T-helper 1 cell treated with Interleukin-12 subunit alpha and Interleukin-12 subunit beta and Interleukin-4 antibody, amounts not matched to agents 30 μg/mL and 1 μg/mL, for 36 hours (primary cell): ENCODE results near the gene LRCH3.

ENCODE experiments used
- H3K27ac Mint-ChIP-seq: one replicate; pipeline ENCODE4 v1.8.0; 2021; ENCODE audit warnings: mild to moderate bottlenecking, mixed read lengths
- H3K27me3 Mint-ChIP-seq: one replicate; pipeline ENCODE4 v1.8.0; 2021; ENCODE audit warnings: low read depth, mixed read lengths
- H3K36me3 Mint-ChIP-seq: one replicate; pipeline ENCODE4 v1.8.0; 2021; ENCODE audit warnings: low read depth, mixed read lengths
- H3K4me1 Mint-ChIP-seq: one replicate; pipeline ENCODE4 v1.8.0; 2021; ENCODE audit warnings: low read depth, mixed read lengths
- H3K4me3 Mint-ChIP-seq: one replicate; pipeline ENCODE4 v1.8.0; 2021; ENCODE audit warnings: mild to moderate bottlenecking, moderate library complexity, mixed read lengths
- H3K9me3 Mint-ChIP-seq: one replicate; pipeline ENCODE4 v1.8.0; 2021; ENCODE audit warnings: mixed read lengths

LRCH3 gene

DNA sequence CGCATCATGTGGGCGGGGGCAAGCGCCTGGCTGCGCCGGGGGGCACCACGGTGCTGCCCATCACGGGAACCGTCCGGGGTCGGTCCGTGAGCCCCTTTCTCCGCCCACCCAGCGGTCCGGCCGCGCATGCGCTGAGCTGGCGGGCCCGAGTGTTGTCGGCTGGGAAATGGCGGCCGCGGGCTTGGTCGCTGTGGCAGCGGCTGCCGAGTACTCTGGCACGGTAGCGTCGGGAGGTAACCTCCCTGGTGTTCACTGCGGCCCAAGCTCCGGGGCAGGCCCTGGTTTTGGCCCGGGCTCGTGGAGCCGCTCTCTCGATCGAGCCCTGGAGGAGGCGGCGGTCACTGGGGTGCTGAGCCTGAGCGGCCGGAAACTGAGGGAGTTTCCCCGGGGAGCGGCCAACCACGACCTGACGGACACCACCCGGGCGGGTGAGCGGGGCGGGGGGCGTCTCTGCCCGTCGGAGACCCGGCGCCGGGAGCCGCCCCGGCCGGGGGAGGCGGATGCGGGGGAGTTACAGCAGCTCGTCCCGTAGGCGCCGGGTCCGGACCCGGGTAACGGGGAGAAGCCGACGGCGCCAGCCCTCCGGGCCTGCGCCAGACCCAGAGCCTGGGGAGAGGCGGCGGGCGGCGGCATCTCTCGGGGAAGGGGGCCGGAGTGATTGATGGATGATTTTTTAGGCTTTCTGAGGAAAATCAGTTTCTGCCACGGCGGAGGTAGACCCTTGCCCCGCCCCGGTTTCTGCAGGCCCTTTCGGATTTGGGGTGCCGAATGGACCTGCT, at the start of gene LRCH3:
Gene LRCH3, plus strand, starts transcription at position 142 of the 779 bp plus-strand sequence. Its CDS starts 25 bp downstream, at position 167.
- H3K27ac Mint-ChIP-seq = peak within 1 kb of the TSS; percentile 99
- H3K4me1 Mint-ChIP-seq = peaks cover 30% of the 10 kb centered on the region
- peak within 1 kb of the TSS; percentile 97 for H3K4me3 Mint-ChIP-seq
- H3K9me3 Mint-ChIP-seq = no peaks in the 10 kb centered on the region
- H3K36me3 Mint-ChIP-seq = peaks cover 5% of the 10 kb centered on the region
- no peaks in the 10 kb centered on the region for H3K27me3 Mint-ChIP-seq

DNA sequence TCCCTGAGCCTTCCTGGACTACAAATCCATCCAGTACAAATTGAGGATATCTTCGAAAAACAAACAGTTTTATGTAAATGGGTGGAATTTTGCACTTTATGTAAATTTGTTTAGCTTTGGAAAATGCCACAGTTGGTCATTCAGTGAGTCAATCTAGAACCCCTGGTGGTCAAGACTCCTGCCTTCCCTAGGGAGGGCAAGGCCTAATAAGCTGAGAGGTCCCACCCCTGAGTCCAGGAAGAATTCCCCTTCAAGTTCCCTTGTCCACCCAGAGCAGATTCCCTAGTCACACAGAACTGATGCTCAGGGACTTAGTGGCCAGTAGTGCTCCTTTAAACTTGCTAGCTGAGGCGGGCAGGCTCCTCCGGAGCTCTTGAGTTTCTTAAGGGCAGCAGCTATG, 48.3 kb upstream of the LRCH3 start:
- H3K4me3 Mint-ChIP-seq = no peak overlapping the region
- H3K4me1 Mint-ChIP-seq = peaks cover 5% of the 10 kb centered on the region
- H3K27ac Mint-ChIP-seq = no peak overlapping the region
- H3K36me3 Mint-ChIP-seq = no peaks in the 10 kb centered on the region
- peaks cover 7% of the 10 kb centered on the region for H3K27me3 Mint-ChIP-seq
- H3K9me3 Mint-ChIP-seq = no peaks in the 10 kb centered on the region

DNA sequence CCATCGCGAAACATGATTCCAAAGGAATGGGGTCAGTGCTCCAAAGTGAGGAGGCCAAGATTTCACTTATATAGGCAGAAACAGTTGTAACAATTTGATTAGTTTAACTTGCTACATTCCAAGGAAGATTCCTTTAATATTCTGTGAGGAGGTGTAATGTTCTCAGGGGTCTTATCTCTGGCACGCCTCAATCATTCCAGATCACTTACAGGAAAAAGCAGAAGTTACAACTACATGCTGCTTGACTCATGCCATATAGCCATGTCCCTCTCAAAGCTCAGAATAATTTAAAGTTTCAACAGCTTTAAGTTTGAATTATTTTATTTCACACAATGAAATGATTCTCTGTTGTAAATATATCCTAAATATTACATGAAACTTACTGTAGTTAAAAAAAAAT, 44.8 kb upstream of the LRCH3 start:
- Mint-ChIP-seq H3K9me3 (no peaks in the 10 kb centered on the region), H3K36me3 (no peaks in the 10 kb centered on the region), H3K27ac (no peak overlapping the region), H3K27me3 (peaks cover 7% of the 10 kb centered on the region), H3K4me1 (peaks cover 17% of the 10 kb centered on the region), H3K4me3 (no peak overlapping the region)

DNA sequence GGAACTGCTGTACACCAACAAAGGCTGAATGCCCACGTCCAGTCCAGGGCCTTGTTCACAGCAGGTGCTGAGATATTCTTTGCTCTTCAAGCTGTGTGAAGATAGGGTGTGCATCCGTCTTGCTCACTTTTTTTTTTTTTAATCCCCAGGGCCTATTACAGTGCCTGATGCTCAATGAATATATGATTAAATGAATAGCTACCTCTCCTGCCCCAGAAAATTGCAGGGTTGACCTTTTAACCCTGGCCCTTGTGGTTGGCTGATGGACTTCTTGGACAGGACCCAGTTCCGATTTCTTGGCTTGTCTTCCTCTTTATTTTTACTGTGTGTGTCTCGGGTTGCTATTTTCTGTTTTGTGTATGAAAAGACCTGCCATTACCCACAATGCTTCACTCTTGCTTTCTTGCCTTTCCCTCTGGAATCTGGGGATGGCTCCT, 44.2 kb upstream of the LRCH3 start:
- H3K4me3 Mint-ChIP-seq = no peak overlapping the region

DNA sequence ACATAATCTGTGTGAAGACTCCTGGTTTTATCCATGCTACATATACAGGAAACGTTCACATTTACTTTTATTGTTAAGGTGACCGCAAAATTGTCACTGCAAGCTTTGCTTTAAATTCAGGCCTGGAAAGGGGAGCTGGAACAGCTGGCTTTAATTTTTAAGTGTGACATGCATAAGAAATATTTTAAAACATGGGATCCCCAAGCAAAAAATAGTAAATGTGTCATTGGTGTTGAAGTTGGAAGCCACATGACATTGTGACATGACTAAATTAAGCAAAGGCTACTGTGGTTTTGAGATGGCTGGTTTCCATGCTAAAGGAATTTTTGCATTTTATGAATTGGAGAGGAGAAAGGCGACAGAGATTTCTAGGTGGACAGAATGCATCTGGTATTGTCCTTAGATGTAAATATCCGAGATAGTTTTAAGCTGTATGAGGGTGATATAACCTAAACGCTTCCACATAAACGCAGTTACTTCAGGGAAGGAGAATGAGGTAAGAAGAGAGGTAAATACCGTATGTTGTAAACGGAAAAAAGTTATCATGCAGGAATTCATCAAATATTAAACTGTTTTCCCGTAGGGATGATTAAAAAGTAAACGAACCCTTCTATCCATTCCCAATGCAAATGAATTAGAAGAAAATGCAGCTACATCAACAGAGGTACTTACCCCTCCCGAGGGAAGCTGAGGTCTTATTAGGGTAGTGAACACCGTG, 42.3 kb upstream of the LRCH3 start:
- Mint-ChIP-seq H3K4me1 (peaks cover 29% of the 10 kb centered on the region), H3K36me3 (no peaks in the 10 kb centered on the region), H3K27ac (peak overlapping the region; percentile 93), H3K27me3 (peaks cover 7% of the 10 kb centered on the region), H3K4me3 (peak overlapping the region; percentile 97), H3K9me3 (no peaks in the 10 kb centered on the region)

More for the DNA sequence above, 44.2 kb upstream of the LRCH3 start:
- H3K9me3 Mint-ChIP-seq = no peaks in the 10 kb centered on the region
- peaks cover 7% of the 10 kb centered on the region for H3K27me3 Mint-ChIP-seq
- peaks cover 17% of the 10 kb centered on the region for H3K4me1 Mint-ChIP-seq
- H3K27ac Mint-ChIP-seq = no peak overlapping the region
- no peaks in the 10 kb centered on the region for H3K36me3 Mint-ChIP-seq

DNA sequence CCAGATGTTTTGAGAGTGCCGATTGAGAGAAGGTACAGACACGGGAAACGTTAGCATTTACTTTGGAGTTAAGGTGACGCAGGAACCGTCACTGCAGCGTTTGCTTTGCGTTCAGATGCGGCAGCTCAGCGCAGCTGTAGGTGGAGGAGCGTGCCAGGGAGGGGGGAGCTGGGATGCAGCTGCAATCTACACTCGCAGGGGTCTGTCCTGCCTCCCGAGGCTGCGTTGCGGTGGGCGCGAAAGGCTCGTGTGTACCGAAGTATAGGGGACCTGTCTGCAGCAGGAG, 41.8 kb upstream of the LRCH3 start:
- H3K9me3 Mint-ChIP-seq = no peaks in the 10 kb centered on the region
- H3K27ac Mint-ChIP-seq = peak overlapping the region; percentile 93
- peak overlapping the region; percentile 97 for H3K4me3 Mint-ChIP-seq
- H3K36me3 Mint-ChIP-seq = no peaks in the 10 kb centered on the region
- H3K4me1 Mint-ChIP-seq = peaks cover 32% of the 10 kb centered on the region
- H3K27me3 Mint-ChIP-seq = peaks cover 7% of the 10 kb centered on the region

GRCh38 chr3:197749601-197750395, 41.3 kb upstream of the LRCH3 start, which contains the start of gene FYTTD1:
TSS of gene FYTTD1 (plus strand) at chr3:197749883. CDS start at chr3:197749972, 89 bp downstream.
- Mint-ChIP-seq H3K36me3 (no peaks in the 10 kb centered on the region), H3K4me1 (peaks cover 33% of the 10 kb centered on the region), H3K27me3 (peaks cover 7% of the 10 kb centered on the region), H3K9me3 (no peaks in the 10 kb centered on the region), H3K27ac (peak within 1 kb of the TSS; percentile 93), H3K4me3 (peak within 1 kb of the TSS; percentile 97)

DNA sequence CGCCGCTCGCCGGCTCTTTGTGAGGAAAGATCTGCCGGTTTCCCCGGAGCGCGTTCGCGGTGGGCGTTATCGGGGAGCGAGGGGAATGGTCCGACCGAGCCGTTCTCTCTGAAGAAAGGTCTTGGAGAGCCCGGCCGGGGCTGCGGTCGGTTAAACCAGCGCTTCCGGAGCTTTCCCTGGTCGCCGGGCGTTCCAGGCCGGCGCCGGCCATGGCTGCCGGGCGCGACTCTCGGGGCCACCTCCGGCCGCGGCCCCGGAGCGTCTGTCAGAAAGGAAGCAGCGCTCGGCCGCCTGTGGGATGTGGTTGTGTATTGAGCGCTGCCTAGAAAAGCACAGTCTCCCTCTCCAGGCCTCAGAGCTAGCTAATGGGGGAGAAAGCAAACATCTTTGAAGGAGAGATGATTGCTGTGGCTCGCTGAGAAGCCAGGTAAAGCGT, 40.6 kb upstream of the LRCH3 start:
- peak overlapping the region; percentile 92 for H3K27ac Mint-ChIP-seq
- no peaks in the 10 kb centered on the region for H3K9me3 Mint-ChIP-seq
- peak overlapping the region; percentile 94 for H3K4me3 Mint-ChIP-seq
- peaks cover 7% of the 10 kb centered on the region for H3K27me3 Mint-ChIP-seq
- peaks cover 35% of the 10 kb centered on the region for H3K4me1 Mint-ChIP-seq
- no peaks in the 10 kb centered on the region for H3K36me3 Mint-ChIP-seq

GRCh38 chr3:197750858-197751737, 40.0 kb upstream of the LRCH3 start:
- H3K4me3 Mint-ChIP-seq = peak overlapping the region; percentile 94
- peaks cover 37% of the 10 kb centered on the region for H3K4me1 Mint-ChIP-seq
- peaks cover 4% of the 10 kb centered on the region for H3K27me3 Mint-ChIP-seq
- peak overlapping the region; percentile 92 for H3K27ac Mint-ChIP-seq
- no peaks in the 10 kb centered on the region for H3K9me3 Mint-ChIP-seq
- H3K36me3 Mint-ChIP-seq = peaks cover 2% of the 10 kb centered on the region

DNA sequence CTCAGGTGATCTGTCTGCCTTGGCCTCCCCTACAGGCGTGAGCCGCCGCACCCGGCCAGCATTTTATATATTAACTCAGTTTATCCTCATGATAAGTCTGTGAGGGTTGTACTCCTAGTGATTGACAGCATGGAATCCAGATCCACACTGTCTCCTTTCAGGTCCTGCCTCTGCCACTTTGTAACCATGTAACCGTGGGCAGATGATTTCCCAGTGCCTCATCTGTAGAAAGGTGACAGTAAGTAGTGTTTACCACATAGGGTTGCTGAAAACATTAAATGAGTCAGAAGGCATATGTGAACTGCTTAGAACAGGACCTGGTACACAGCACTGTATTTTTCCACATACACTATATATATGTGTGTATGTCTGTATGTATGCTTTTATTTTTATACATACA, 38.9 kb upstream of the LRCH3 start:
- Mint-ChIP-seq H3K4me1 (peaks cover 39% of the 10 kb centered on the region), H3K27me3 (peaks cover under 1% of the 10 kb centered on the region), H3K27ac (peak overlapping the region; percentile 86), H3K9me3 (no peaks in the 10 kb centered on the region), H3K4me3 (peak overlapping the region; percentile 79), H3K36me3 (peaks cover 7% of the 10 kb centered on the region)

GRCh38 chr3:197753263-197753662, 37.8 kb upstream of the LRCH3 start:
- Mint-ChIP-seq H3K4me3 (no peak overlapping the region), H3K4me1 (peaks cover 38% of the 10 kb centered on the region), H3K9me3 (no peaks in the 10 kb centered on the region), H3K27me3 (no peaks in the 10 kb centered on the region), H3K27ac (no peak overlapping the region), H3K36me3 (peaks cover 7% of the 10 kb centered on the region)

GRCh38 chr3:197756704-197757103, 34.4 kb upstream of the LRCH3 start:
- Mint-ChIP-seq H3K4me1 (peaks cover 24% of the 10 kb centered on the region), H3K27ac (no peak overlapping the region), H3K9me3 (no peaks in the 10 kb centered on the region), H3K36me3 (peaks cover 7% of the 10 kb centered on the region), H3K27me3 (no peaks in the 10 kb centered on the region), H3K4me3 (no peak overlapping the region)

DNA sequence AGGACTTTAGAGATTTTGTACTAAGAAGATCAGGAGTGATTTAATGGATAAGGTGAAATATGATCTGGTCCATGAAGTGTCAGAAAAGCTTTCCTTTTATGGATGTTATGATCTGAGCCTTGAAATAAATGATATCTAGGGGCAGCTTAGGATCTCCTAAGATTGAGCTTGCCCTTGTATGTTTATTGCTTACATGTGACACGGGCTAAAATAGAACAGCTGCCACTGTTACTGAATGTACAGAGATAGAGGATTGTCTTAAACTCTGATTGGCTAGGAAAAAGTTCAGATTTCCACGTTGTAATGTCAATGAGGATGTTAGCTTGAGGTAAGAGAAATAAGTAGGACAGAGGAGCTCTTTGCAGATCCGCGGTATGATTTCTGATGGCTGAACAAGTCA, 32.5 kb upstream of the LRCH3 start:
- Mint-ChIP-seq H3K36me3 (peaks cover 7% of the 10 kb centered on the region), H3K4me3 (no peak overlapping the region), H3K9me3 (no peaks in the 10 kb centered on the region), H3K27me3 (no peaks in the 10 kb centered on the region), H3K27ac (no peak overlapping the region), H3K4me1 (peaks cover 11% of the 10 kb centered on the region)

DNA sequence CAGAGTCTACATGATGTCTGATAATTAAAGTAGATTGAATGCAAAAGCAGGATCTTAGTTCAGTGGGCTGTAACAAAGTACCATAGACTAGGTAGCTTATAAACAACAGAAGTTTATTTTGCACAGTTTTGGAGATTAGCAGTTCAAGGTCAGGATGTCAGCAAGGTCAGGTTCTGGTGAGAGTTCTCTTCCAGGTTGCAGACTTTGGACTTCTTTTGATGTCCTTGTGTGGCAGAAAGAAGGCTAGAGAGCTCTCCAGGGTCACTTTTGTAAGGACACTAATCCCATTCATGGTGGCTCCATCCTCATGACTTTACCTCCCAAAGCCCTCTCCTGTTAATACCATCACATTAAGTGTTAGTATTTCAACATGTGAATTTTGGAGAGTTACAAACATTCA, 29.3 kb upstream of the LRCH3 start:
- Mint-ChIP-seq H3K4me3 (no peak overlapping the region), H3K4me1 (no peaks in the 10 kb centered on the region), H3K27me3 (no peaks in the 10 kb centered on the region), H3K27ac (no peak overlapping the region), H3K36me3 (peaks cover 10% of the 10 kb centered on the region), H3K9me3 (no peaks in the 10 kb centered on the region)
